ENCODE data around the gene ADGRV1. TPM values are rescaled to one million over a fixed set of nuclear protein-coding genes. Genes with fewer than 3 reads are reported as not detected.
A peak's percentile ranks its signal among the peaks of the same experiment; 100 is the strongest.

The ADGRV1 gene
- total and polyA plus RNA-seq, 2 donors (not counting 3 experiments of a cell fraction or from before 2014, with no cell fraction given), result 0.11 to 0.55 TPM

- ChIA-PET CTCF (no interaction called here), POLR2A (no interaction called here)
- no peaks in the 10 kb centered on the region for H3K9me1 ChIP-seq (replicated peaks; ENCODE audit: control insufficient read depth, extremely low read depth, insufficient read depth, low read length)
- no peaks in the 10 kb centered on the region for H3K79me2 ChIP-seq (ENCODE audit: control insufficient read depth, insufficient read depth, low read length)
- DNase-seq (ENCODE audit: low read depth, low spot score) (peak; percentile 66), FAIRE-seq (no peak)
- no TSS peak for BruUV-seq (replicated peaks)
- no peak overlapping the region for H3K4me2 ChIP-seq (ENCODE audit: insufficient read depth, low read length)
- no peak overlapping the region for H3K4me3 ChIP-seq (replicated peaks in 1 of 3; ENCODE audit: insufficient read depth in 1 of 3, low read depth in 1 of 3, low read length in 3 of 3)
- intact Hi-C loops (cut with micrococcal nuclease), result no loop called here
- no peak overlapping the region for H3K9ac ChIP-seq (replicated peaks; ENCODE audit: extremely low read depth, insufficient read depth, low read length)
- no peaks in the 10 kb centered on the region for H3K36me3 ChIP-seq (ENCODE audit: control insufficient read depth in 2 of 2, extremely low read depth in 1 of 2, insufficient read depth in 2 of 2, low read length in 2 of 2)
- no peak overlapping the region for H3K27ac ChIP-seq (ENCODE audit: insufficient read depth, low read depth, low read length)
- H3K27me3 ChIP-seq (ENCODE audit: control insufficient read depth in 2 of 2, insufficient read depth in 2 of 2, low read length in 2 of 2), result no peaks in the 10 kb centered on the region
- H3K9me3 ChIP-seq (replicated peaks; ENCODE audit: control insufficient read depth, insufficient read depth, low read length), result no peaks in the 10 kb centered on the region
- H3K4me1 ChIP-seq (ENCODE audit: control insufficient read depth, extremely low read depth, insufficient read depth, low read length), result peaks cover 3% of the 10 kb centered on the region
- H4K20me1 ChIP-seq (replicated peaks; ENCODE audit: control insufficient read depth, extremely low read depth, insufficient read depth, low read length), result no peaks in the 10 kb centered on the region
- dilution Hi-C loops (cut with MboI; ENCODE audit: extremely low pct_ligation_motif_present, low sequenced_read_pairs), result no loop called here
- TF ChIP-seq CTCF (IDR thresholded peaks at IDR 0.05; ENCODE audit: extremely low read depth in 1 of 2, insufficient read depth in 1 of 2, low read depth in 1 of 2, low read length in 2 of 2), result no peak
- no peak for TF ChIP-seq GATA2 (IDR thresholded peaks at IDR 0.05; ENCODE audit: insufficient read depth, insufficient read length, low read depth, low read length)
- no peak for TF ChIP-seq POLR2AphosphoS5 (IDR thresholded peaks at IDR 0.05; ENCODE audit: insufficient read depth, low read depth, low read length)
- TF ChIP-seq MYC (IDR thresholded peaks at IDR 0.05; ENCODE audit: low read depth, low read length), result no peak
- TF ChIP-seq EZH2 (IDR thresholded peaks at IDR 0.05; ENCODE audit: borderline replicate concordance, low read depth, low read length, severe bottlenecking), result no peak
- H2AFZ ChIP-seq (ENCODE audit: low read depth, low read length), result peak overlapping the region; percentile 31
Measured at GRCh38 chr5:91132550-91132949, 574.0 kb downstream of the ADGRV1 start.

DNA sequence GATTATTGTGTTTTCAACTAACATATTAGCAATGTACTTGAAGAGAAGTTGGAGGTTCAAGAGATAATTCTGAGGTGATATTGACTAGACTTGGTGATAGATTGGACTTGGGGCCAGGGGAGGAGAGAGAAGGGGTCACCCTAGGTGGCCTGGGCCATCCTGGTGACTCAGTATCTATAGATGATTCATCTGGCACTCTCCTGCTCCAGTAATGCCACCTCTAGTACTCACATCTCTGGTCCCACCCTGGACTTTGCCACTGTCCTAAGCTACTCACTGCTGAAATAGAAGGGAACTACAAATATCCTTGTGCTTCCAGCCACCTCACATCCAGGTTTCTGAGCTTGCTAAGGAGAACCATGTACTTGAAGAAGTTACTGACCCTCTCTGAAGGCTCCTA is 574.6 kb downstream of the ADGRV1 start:
- Histone ChIP-seq H3K9ac (replicated peaks; ENCODE audit: extremely low read depth, insufficient read depth, low read length) (no peak overlapping the region), H3K9me1 (replicated peaks; ENCODE audit: control insufficient read depth, extremely low read depth, insufficient read depth, low read length) (no peaks in the 10 kb centered on the region), H3K36me3 (ENCODE audit: control insufficient read depth in 2 of 2, extremely low read depth in 1 of 2, insufficient read depth in 2 of 2, low read length in 2 of 2) (no peaks in the 10 kb centered on the region), H3K27me3 (ENCODE audit: control insufficient read depth in 2 of 2, insufficient read depth in 2 of 2, low read length in 2 of 2) (no peaks in the 10 kb centered on the region), H3K79me2 (ENCODE audit: control insufficient read depth, insufficient read depth, low read length) (no peaks in the 10 kb centered on the region), H3K9me3 (replicated peaks; ENCODE audit: control insufficient read depth, insufficient read depth, low read length) (no peaks in the 10 kb centered on the region), H3K4me1 (ENCODE audit: control insufficient read depth, extremely low read depth, insufficient read depth, low read length) (peaks cover 3% of the 10 kb centered on the region), H3K27ac (ENCODE audit: insufficient read depth, low read depth, low read length) (no peak overlapping the region), H3K4me2 (ENCODE audit: insufficient read depth, low read length) (no peak overlapping the region), H4K20me1 (replicated peaks; ENCODE audit: control insufficient read depth, extremely low read depth, insufficient read depth, low read length) (no peaks in the 10 kb centered on the region), H3K4me3 (replicated peaks in 1 of 3; ENCODE audit: insufficient read depth in 1 of 3, low read depth in 1 of 3, low read length in 3 of 3) (no peak overlapping the region), H2AFZ (ENCODE audit: low read depth, low read length) (no peak overlapping the region)
- CTCF ChIA-PET, result interaction anchor here (1.0 kb wide), 1 partner anchor 14 kb away, joined by 3 read pairs; no protein-coding TSS in a partner anchor
- intact Hi-C loops (cut with micrococcal nuclease), result no loop called here
- DNase-seq (ENCODE audit: low read depth, low spot score), result no peak
- BruUV-seq (replicated peaks), result no TSS peak
- TF ChIP-seq GATA2 (IDR thresholded peaks at IDR 0.05; ENCODE audit: insufficient read depth, insufficient read length, low read depth, low read length), result no peak
- TF ChIP-seq POLR2AphosphoS5 (IDR thresholded peaks at IDR 0.05; ENCODE audit: insufficient read depth, low read depth, low read length), result no peak
- TF ChIP-seq JUN (IDR thresholded peaks at IDR 0.05; ENCODE audit: borderline replicate concordance, insufficient read depth, insufficient read length, low read depth), result no peak
- no peak for TF ChIP-seq EZH2 (IDR thresholded peaks at IDR 0.05; ENCODE audit: borderline replicate concordance, low read depth, low read length, severe bottlenecking)
- TF ChIP-seq CTCF (IDR thresholded peaks at IDR 0.05; ENCODE audit: extremely low read depth in 1 of 2, insufficient read depth in 1 of 2, low read depth in 1 of 2, low read length in 2 of 2), result no peak
- TF ChIP-seq MYC (IDR thresholded peaks at IDR 0.05; ENCODE audit: low read depth, low read length), result no peak
- TF ChIP-seq, protein P1, sequence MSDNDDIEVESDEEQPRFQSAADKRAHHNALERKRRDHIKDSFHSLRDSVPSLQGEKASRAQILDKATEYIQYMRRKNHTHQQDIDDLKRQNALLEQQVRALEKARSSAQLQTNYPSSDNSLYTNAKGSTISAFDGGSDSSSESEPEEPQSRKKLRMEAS (IDR thresholded peaks at IDR 0.05; ENCODE audit: insufficient read depth, insufficient read length), result no peak
- no peak for TF ChIP-seq POLR2A (IDR thresholded peaks at IDR 0.05; ENCODE audit: low read depth, low read length)
- TF ChIP-seq FOS (IDR thresholded peaks at IDR 0.05; ENCODE audit: borderline replicate concordance, insufficient read depth, low read length), result no peak
- POLR2A ChIA-PET, result no interaction called here
- no peak for FAIRE-seq
- dilution Hi-C loops (cut with MboI; ENCODE audit: extremely low pct_ligation_motif_present, low sequenced_read_pairs), result no loop called here
